Mononuclear cell (primary cell): ENCODE results near the gene CDSN. TPM values are rescaled to one million over a fixed set of nuclear protein-coding genes. Genes with fewer than 3 reads are reported as not detected.
"Not testable (repeated sequence)": the region's sequence is repeated elsewhere in the genome, so short reads cannot be mapped to it uniquely, and the experiment has no call there.

Source experiments
- H3K27me3 ChIP-seq: 2 replicates; pipeline ENCODE4 v1.6.0; 2011; ENCODE audit warnings: low read length, control low read depth; ENCODE audit not compliant: insufficient read depth
- H3K4me1 ChIP-seq: 2 replicates; pipeline ENCODE4 v1.5.1; 2011; ENCODE audit warnings: mild to moderate bottlenecking, low read length, control low read depth; ENCODE audit not compliant: insufficient read depth
- H3K4me3 ChIP-seq: 2 replicates; pipeline ENCODE4 v1.5.1; 2011; ENCODE audit warnings: mild to moderate bottlenecking, low read length, moderate library complexity
- H3K9me3 ChIP-seq: 2 replicates; pipeline ENCODE4 v1.5.1; 2011; ENCODE audit warnings: low read depth, mild to moderate bottlenecking, control low read depth, low read length
- total RNA-seq: library from RNA; depleted of rRNA; stranded (reverse); fragments of >200 nt; gene quantifications from one replicate; pipeline ENCODE4 v1.2.3, GENCODE V29; 2012

CDSN gene
- total RNA-seq, 1 donor, result not detected

DNA sequence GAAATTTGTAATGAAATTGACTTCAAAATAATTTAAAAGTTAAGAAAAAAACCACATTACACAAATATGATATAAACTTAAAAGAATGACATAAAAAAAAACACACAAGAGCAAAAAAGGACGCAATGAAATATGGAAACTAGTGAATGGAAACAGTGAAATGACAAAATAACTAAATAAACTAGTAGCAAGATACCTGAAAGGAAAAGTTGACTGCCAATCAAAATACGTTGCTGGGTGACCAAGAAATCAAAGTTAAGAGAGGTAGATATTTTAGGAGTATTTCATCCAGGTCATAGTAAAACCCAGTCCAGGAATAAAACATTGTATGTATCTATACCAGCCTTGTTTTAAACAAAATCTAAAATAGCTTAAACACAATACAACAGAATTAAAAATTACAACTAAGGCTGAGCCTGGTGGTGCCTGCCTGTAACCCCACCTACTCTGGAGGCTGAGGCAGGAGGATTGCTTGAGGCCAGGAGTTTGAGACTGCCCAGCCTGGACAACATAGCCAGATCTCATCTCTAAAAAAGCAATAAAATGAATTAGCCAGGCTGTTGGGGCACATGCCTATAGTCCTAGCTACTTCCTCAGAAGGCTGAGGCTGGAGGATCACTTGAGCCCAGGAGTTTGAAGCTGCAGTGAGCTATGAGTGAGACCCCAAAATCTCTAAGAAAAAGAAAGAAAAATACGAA is 29.8 kb downstream of the CDSN start:
- peaks cover 22% of the 10 kb centered on the region for H3K4me1 ChIP-seq
- H3K9me3 ChIP-seq, result no peaks in the 10 kb centered on the region
- H3K27me3 ChIP-seq, result peaks cover 3% of the 10 kb centered on the region
- H3K4me3 ChIP-seq, result no peak overlapping the region

GRCh38 chr6:31087494-31088089 is 32.7 kb downstream of the CDSN start:
- no peaks in the 10 kb centered on the region for H3K4me1 ChIP-seq
- no peak overlapping the region for H3K4me3 ChIP-seq
- H3K27me3 ChIP-seq, result peaks cover 3% of the 10 kb centered on the region
- no peaks in the 10 kb centered on the region for H3K9me3 ChIP-seq

GRCh38 chr6:31086788-31087440 is 33.3 kb downstream of the CDSN start:
- H3K9me3 ChIP-seq, result no peaks in the 10 kb centered on the region
- H3K4me1 ChIP-seq, result no peaks in the 10 kb centered on the region
- peaks cover 3% of the 10 kb centered on the region for H3K27me3 ChIP-seq
- no peak overlapping the region for H3K4me3 ChIP-seq

DNA sequence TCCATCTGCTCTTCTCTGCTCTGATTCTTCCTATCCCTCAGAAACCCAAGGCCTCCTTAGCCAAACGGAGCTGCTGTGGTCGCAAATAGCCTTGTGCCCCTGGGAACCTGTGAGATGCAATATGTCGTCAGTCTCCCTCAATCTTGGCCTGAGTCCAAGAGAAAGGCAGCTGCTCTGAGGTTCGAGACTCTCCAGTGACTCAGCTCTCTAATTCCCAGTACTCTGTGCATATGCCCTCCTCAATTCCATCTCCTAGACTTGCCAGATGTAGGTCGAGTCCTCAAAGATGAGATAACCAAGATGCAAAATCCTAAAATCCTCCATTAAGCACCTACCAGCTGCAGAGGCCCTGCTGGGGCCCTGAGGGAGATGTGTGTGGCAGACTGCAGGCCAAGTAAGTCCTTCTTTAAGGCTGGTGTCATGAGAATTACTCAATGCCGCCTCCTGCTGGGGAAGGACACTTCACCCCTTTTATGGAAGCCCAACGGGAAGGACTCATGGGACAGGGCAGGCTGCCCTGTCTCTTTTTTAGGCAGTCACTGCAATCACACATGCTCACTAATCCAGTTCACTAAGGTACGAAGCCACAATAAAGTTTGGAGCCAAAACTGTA is 36.4 kb downstream of the CDSN start:
- H3K27me3 ChIP-seq, result peaks cover 3% of the 10 kb centered on the region

DNA sequence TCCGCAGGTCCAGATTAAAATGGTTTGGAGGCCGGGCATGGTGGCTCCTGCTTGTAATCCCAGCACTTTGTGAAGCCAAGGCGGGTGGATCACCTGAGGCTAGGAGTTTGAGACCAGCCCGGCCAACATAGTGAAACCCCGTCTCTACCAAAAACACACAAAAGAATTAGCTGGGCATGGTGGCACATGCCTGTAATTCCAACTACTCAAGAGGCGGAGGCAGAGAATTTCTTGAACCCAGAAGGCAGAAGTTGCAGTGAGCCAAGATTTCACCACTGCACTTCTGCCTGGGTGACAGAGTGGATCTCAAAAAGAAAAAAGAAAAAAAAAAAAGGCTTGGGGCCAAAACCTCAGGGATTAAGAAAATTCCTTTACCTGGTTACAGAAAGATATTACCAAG is 38.4 kb downstream of the CDSN start:
- Histone ChIP-seq H3K27me3 (peaks cover under 1% of the 10 kb centered on the region), H3K4me3 (no peak overlapping the region), H3K4me1 (peaks cover 8% of the 10 kb centered on the region), H3K9me3 (no peaks in the 10 kb centered on the region)

More for the DNA sequence above, 36.4 kb downstream of the CDSN start:
- peaks cover 8% of the 10 kb centered on the region for H3K4me1 ChIP-seq
- no peaks in the 10 kb centered on the region for H3K9me3 ChIP-seq
- no peak overlapping the region for H3K4me3 ChIP-seq

- Histone ChIP-seq H3K9me3 (no peaks in the 10 kb centered on the region), H3K27me3 (no peaks in the 10 kb centered on the region), H3K4me3 (no peak overlapping the region), H3K4me1 (peaks cover 8% of the 10 kb centered on the region)
Observed at GRCh38 chr6:31079656-31080261, 40.5 kb downstream of the CDSN start.

DNA sequence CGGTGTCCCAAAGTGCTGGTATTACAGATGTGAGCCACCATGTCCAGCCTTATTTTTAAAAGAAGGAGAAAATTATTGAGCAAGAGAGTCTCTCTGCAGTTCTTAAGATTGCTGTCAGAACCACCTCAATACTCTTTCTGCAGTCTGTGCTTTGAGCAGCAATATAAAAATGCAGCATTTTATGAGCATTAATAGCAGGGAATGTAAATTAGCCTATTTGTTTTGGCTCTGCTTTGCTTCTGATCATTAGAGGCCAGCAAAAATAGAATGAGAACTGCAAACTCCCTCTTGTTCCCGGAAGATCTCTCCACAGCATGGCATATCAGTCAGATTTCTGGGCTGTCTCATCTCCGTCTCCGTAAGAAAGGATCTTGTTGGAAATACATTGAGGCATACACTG is 43.6 kb downstream of the CDSN start:
- no peak overlapping the region for H3K4me3 ChIP-seq
- H3K4me1 ChIP-seq, result peaks cover 8% of the 10 kb centered on the region
- H3K9me3 ChIP-seq, result no peaks in the 10 kb centered on the region
- no peaks in the 10 kb centered on the region for H3K27me3 ChIP-seq

DNA sequence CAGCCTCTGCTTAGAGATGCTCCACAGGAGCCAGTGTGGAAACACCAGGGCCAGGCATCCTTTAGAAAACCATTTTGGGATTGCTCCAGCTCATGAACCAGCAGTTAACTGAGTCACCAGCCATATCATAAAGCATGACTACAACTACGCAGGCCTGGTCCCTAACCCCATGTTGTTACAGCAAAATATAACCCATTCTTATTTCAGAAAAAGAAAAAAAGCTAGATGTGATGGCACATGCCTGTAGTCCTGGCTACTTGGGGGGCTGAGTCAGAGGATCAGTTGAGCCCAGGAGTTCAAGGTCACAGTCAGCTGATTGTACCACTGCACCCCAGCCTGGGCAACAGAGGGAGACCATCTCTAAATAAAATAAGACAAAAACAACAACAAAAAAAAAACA is 44.7 kb downstream of the CDSN start:
- Histone ChIP-seq H3K9me3 (no peaks in the 10 kb centered on the region), H3K27me3 (no peaks in the 10 kb centered on the region), H3K4me1 (peaks cover 8% of the 10 kb centered on the region), H3K4me3 (no peak overlapping the region)

DNA sequence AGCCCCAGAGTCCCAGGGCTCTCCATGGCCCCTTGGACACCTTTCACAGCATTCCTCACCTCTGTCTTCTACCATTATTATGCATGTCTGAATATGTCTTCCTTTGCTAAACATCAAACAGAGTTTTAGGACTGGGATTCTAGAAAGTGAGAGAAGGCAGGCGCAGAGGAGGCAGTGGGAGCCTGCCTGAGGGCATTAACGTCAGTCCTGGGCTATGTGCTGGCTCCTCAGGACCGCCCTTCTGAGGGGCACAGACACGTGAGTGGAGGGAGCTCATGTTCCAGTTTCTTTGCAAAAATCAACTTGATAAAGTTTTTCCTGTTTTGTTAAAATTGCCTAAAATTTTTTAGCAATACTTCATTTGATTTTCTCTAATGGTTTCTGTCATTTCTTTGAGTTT is 45.8 kb downstream of the CDSN start:
- Histone ChIP-seq H3K27me3 (no peaks in the 10 kb centered on the region), H3K4me1 (peaks cover under 1% of the 10 kb centered on the region), H3K4me3 (no peak overlapping the region), H3K9me3 (no peaks in the 10 kb centered on the region)

GRCh38 chr6:31070711-31071197 is 49.5 kb downstream of the CDSN start:
- Histone ChIP-seq H3K4me3 (no peak overlapping the region), H3K9me3 (no peaks in the 10 kb centered on the region), H3K4me1 (no peaks in the 10 kb centered on the region), H3K27me3 (no peaks in the 10 kb centered on the region)

- H3K4me3 ChIP-seq, result no peak overlapping the region
- no peaks in the 10 kb centered on the region for H3K9me3 ChIP-seq
- H3K4me1 ChIP-seq, result no peaks in the 10 kb centered on the region
- no peaks in the 10 kb centered on the region for H3K27me3 ChIP-seq
Observed at GRCh38 chr6:31068669-31069340, 51.4 kb downstream of the CDSN start.

GRCh38 chr6:31067891-31068668 is 52.2 kb downstream of the CDSN start:
- H3K4me1 ChIP-seq, H3K27me3 ChIP-seq, H3K4me3 ChIP-seq, H3K9me3 ChIP-seq: not testable (repeated sequence)

DNA sequence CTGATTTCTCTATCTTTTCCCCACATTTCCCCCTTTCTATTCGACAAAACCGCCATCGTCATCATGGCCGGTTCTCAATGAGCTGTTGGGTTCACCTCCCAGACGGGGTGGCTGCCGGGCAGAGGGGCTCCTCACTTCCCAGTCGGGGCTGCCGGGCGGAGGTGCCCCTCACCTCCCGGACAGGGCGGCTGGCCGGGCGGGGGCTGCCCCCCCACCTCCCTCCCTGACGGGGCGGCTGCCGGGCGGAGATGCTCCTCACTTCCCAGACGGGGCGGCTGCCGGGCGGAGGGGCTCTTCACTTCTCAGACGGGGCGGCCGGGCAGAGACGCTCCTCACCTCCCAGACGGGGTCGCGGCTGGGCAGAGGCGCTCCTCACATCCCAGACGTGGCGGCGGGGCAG is 53.2 kb downstream of the CDSN start:
- not testable (repeated sequence) for H3K4me1 ChIP-seq, H3K4me3 ChIP-seq

GRCh38 chr6:31065556-31065955 is 54.7 kb downstream of the CDSN start:
- Histone ChIP-seq H3K4me3 (no peak overlapping the region), H3K4me1 (no peaks in the 10 kb centered on the region), H3K27me3 (no peaks in the 10 kb centered on the region), H3K9me3 (no peaks in the 10 kb centered on the region)

More for the DNA sequence above, 53.2 kb downstream of the CDSN start:
- not testable (repeated sequence) for H3K9me3 ChIP-seq, H3K27me3 ChIP-seq
